CD4-positive, alpha-beta T cell treated with Interleukin-6 at 100 ng/mL for 8 hours (primary cell): ENCODE results near the gene TSTD1.
"Not testable (repeated sequence)": the region's sequence is repeated elsewhere in the genome, so short reads cannot be mapped to it uniquely, and the experiment has no call there.

Experiments
- DNase-seq: peaks from one replicate; pipeline ENCODE4 v3.0.0-alpha.2; 2020; ENCODE audit warnings: mixed read lengths, low spot score

Gene TSTD1

DNA sequence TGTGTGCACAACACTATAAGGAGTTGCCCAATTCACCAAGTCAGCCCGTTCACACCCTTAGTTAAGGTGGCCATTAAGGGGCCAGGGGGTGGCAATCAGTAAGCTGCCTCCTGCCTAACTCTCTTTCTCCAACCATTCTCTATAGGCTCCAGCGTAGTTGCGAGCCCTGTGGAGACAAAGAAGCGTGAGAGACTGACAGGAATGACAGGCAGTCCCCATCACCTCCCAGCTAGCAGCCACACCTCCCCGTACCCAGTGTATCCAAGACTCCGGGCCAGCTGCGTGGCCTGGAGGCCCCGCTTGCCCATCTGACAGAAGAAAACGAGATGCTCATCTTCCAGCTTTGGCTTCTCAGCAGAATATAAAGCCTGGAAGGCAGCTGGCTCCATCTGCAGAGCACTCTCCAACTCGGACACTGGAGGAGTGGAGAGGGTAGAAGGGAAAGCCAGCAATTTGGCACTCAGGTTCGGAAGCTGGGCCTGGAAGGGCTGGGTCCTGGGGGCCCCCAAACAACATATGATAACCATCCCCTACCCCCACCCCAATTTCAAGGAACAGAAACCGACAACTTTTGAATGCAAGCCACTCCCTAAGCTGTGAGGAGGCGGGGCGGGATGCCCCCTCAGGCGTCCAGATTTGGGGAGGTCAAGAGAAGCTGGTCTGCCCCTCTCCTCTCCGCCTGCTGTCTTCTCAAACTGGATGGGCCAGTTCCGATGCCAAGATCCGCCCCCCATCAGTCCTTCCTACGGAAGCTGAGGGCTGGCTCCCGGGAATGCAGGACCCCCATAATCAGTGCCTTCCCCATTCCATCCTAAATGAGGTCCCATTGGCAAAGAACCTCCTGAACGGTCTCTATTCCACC lies 872 bp downstream of the TSTD1 start:
- DNase-seq, result no peak

GRCh38 chr1:161033751-161034150 lies 5.0 kb downstream of the TSTD1 start:
- DNase-seq, result no peak

DNA sequence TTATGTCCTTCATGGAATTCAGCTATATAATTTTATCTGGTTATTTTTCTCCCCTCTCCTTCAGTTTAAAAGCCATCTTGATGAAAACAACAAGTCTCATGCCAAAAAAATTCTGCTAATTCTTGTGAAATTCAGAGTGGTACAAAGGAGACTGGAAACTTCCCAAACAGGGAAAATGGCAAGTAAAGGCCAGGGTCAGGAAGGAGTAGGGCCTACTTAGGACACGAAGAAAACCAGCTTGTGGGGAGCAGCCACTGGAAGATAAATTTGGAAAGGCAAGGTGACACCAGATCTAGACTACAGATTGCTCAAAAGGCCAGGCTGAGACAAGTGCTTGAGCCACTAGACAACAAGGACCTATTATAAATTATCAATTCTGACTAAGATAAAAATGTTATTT lies 6.4 kb downstream of the TSTD1 start:
- no peak for DNase-seq

- no peak for DNase-seq
Measured at GRCh38 chr1:161031874-161032273, 6.9 kb downstream of the TSTD1 start.

GRCh38 chr1:161029466-161029865 lies 9.3 kb downstream of the TSTD1 start:
- DNase-seq, result not testable (repeated sequence)

GRCh38 chr1:161026954-161027353 lies 11.8 kb downstream of the TSTD1 start:
- DNase-seq, result not testable (repeated sequence)

DNA sequence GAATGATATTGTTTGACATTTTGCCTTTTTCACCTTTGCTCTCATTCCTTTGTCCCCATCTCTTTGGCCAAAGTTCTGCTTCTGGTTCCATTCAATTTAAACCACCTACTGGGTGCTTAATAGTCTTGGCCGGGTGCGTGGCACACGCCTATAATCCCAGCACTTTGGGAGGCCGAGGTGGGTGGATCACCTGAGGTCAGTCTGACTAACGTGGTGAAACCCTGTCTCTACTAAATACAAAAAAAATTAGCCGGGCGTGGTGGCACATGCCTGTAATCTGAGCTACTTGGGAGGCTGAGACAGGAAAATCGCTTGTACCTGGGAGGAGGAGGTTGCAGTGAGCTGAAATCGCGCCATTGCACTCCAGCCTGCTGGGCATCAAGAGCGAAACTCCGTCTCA lies 16.3 kb downstream of the TSTD1 start:
- not testable (repeated sequence) for DNase-seq

- DNase-seq, result no peak
Measured at GRCh38 chr1:161021970-161022353, 16.8 kb downstream of the TSTD1 start.

GRCh38 chr1:161021165-161021969 lies 17.4 kb downstream of the TSTD1 start:
- DNase-seq, result peak; percentile 93

DNA sequence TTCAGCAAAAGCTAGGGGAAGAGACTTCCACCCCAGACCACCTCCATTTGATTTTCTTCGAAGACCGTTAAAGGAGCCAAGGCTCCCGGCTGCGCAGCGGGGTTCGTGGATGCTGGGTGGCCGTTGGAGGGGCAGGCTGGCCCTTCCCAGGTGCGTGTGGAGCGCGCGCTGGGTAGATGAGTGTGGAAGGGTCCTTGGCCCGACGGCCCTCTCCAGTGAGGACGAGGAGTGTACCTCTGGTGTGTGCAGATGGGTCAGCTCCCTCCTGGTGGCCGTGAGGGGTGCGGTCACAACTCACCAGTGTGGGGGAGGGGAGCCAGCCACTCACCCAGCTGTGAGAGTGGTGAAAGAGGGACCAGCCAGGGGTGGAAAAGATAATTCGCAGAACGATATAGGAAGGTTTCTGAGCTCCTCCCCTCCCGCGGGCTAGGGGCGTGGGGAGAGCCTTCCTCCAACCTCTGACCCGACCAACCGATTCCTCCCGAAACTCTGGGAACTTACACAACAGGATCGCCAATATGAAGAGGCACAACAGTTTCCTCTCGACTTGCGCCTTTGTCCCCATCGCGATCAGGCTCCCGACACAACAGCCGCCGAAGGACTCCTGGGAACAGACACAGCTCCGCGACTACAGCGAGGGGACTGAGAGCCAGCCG lies 18.1 kb downstream of the TSTD1 start, which contains the start of gene F11R:
TSS of gene F11R (minus strand) at position 644 of the 656 bp plus-strand sequence. CDS start at position 565, 79 bp downstream.
- DNase-seq, result no peak

DNA sequence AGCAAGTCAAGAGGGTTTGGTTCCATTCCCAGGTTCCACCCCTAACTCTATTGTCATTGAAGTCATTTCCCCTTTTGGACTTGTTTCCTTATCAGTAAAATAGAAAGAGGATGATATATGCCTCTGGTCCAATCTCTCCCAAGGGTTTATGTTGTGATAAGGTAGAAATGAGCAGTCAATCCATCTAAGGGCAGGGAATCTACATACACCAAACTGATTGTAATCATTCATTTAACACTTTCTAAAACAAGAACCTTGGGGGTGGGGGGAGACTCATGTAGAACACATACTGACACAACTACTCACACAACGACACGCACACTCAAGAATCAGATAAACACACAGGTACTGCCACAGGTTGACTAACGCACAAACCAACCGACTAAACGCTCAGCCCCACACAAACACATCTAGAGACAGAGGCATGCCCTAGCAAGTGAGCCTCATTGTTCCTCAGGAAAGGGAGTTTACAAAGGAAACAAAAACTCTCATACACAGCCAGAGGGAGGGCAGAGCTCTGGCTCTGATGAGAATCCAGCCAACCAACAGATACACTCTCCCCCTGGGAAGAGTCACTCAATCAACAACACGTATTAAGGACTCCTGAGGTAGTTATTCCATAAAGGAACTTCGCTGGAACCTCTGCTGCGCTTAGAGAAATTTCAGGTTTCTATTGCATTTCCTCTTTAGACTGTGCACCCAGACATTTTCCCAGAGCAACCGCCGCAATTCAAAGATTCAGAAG lies 18.8 kb downstream of the TSTD1 start:
- DNase-seq, result no peak

DNA sequence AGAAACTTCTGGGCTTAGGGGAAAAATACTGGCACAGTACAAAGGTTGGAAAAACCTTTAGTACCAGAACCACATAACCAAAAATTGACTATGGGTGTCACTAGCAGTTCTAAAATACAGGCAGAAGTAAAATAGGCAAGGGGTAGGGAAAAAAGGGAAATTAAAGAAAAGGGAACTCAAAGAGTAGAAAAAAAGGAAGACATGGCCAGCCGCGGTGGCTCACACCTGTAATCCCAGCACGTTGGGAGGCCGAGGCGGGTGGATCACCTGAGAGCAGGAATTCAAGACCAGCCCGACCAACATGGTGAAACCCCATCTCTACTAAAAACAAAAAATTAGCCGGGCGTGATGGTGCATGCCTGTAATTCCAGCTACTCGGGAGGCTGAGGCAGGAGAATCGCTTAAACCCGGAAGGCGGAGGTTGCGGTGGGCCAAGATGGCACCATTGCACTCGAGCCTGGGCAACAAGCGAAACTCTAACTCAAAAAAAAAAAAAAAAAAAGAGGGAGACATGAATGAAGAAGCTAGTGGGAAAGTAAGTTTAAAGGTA lies 19.6 kb downstream of the TSTD1 start:
- not testable (repeated sequence) for DNase-seq

DNA sequence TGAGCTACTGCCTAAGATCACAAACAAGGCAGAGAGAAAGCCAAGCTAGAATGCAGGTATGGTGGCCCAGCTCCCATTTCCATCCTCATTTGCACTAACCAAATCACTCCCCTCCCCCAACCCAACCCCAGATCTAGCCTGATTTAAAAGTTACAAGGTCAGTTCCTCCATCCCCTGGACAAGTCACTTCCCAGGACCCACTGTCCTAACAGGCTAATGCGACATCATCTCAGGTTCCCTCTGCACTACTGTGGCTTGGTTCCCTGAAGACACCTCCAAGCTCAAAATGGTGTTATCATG lies 20.2 kb downstream of the TSTD1 start:
- DNase-seq, result no peak

GRCh38 chr1:161017756-161018630 lies 20.8 kb downstream of the TSTD1 start:
- DNase-seq, result no peak

DNA sequence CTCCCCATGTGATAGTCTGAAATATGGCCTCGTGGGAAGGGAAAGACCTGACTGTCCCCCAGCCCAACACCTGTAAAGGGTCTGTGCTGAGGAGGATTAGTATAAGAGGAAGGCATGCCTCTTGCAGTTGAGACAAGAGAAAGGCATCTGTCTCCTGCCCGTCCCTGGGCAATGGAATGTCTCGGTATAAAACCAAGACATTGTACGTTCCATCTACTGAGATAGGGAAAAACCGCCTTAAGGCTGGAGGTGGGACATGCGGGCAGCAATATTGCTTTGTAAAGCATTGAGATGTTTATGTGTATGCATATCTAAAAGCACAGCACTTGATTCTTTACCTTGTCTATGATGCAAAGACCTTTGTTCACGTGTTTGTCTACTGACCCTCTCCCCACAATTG lies 21.6 kb downstream of the TSTD1 start:
- DNase-seq, result not testable (repeated sequence)

GRCh38 chr1:161016683-161017082 lies 22.1 kb downstream of the TSTD1 start:
- not testable (repeated sequence) for DNase-seq

DNA sequence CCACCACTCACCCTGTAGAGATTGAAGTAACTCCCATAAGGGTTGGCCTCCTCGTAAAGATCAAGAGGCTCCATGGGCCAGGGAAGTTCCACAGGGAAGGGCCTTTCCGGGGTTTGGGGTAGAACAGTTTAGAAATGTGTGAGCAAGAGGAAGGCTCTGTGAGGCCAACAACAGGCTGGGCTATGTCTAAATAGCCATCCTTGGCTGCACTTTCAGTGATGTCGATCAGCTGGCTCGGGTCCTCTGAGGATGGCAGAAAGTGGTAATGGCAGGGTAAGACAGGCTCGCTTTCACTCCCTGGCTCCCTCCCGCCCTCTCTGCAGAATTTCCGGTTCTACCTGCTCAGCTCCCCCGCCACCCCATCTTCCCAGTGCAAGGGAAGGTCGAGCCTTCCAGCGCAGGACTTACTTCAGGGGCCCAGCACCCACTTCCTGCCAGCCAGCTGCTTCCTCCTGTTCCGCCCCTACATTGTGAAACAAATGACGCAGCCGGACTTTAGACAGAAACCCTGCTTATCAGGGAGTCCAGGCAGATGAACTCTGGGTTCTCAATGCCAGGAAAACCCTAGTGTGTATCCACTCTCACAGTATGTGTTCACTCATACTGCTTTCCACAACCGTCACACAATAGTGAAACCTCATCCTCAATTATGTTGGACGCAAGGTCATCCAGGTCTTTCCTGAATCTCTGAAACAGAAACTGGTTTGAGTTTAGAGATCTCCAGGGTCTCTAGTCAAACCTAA lies 25.1 kb downstream of the TSTD1 start:
- DNase-seq, result peak; percentile 75

GRCh38 chr1:161013131-161013487 lies 25.7 kb downstream of the TSTD1 start:
- DNase-seq, result no peak

DNA sequence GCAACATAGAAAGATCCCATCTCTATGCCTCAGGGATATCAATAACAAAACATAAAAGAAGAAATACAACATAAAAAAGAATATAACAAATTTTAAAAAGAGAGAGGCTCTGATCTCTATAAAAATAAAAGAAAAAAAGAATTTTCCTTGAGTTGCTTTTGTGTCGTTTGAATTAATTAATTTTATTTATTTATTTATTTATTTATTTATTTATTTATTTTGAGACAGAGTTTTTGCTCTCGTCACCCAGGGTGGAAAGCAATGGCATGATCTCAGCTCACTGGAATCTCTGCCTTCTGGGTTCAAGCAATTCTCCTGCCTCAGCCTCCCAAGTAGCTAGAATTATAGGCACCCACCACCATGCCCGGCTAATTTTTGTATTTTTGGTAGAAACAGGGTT lies 26.3 kb downstream of the TSTD1 start:
- DNase-seq, result no peak

- DNase-seq, result no peak
Measured at GRCh38 chr1:161009602-161010211, 29.1 kb downstream of the TSTD1 start.
